ENCODE measurements around the gene WDTC1. TPM values are rescaled to one million over a fixed set of nuclear protein-coding genes. Genes with fewer than 3 reads are reported as not detected.
A peak's percentile ranks its signal among the peaks of the same experiment; 100 is the strongest.

Gene WDTC1
- total RNA-seq, 1 experiment from 2014 or later: 20.1 TPM

GRCh38 chr1:27350663-27351540 is 116.5 kb downstream of the WDTC1 start (continued):
- TF ChIP-seq ZNF532 (CRISPR knock-in tag; IDR thresholded peaks at IDR 0.05; ENCODE audit: borderline replicate concordance): no peak
- TF ChIP-seq FOXJ3 (CRISPR knock-in tag; IDR thresholded peaks at IDR 0.05; ENCODE audit: borderline replicate concordance): no peak
- no peak for TF ChIP-seq ZBTB21 (CRISPR knock-in tag; IDR thresholded peaks at IDR 0.05; ENCODE audit: borderline replicate concordance)
- TF ChIP-seq ZNF671 (CRISPR knock-in tag; IDR thresholded peaks at IDR 0.05): no peak
- TF ChIP-seq NR1H2 (CRISPR knock-in tag; IDR thresholded peaks at IDR 0.05): no peak
- TF ChIP-seq ZNF138 (CRISPR knock-in tag; conservative IDR thresholded peaks at IDR 0.05): peak; percentile 41; the same call in 1 of the 2 replicates
- TF ChIP-seq AFF4 (CRISPR knock-in tag; IDR thresholded peaks at IDR 0.05; ENCODE audit: borderline replicate concordance): 0 out of 2 replicates have a peak, but pooled peaks have one; percentile 51
- no peak for TF ChIP-seq TCF7 (CRISPR knock-in tag; IDR thresholded peaks at IDR 0.05; ENCODE audit: low read depth)
- TF ChIP-seq, protein P1, sequence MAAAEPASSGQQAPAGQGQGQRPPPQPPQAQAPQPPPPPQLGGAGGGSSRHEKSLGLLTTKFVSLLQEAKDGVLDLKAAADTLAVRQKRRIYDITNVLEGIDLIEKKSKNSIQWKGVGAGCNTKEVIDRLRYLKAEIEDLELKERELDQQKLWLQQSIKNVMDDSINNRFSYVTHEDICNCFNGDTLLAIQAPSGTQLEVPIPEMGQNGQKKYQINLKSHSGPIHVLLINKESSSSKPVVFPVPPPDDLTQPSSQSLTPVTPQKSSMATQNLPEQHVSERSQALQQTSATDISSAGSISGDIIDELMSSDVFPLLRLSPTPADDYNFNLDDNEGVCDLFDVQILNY (CRISPR knock-in tag; IDR thresholded peaks at IDR 0.05): 0 out of 2 replicates have a peak, but pooled peaks have one; percentile 52
- peak; percentile 79 for TF ChIP-seq TEAD4 (CRISPR knock-in tag; IDR thresholded peaks at IDR 0.05)
- TF ChIP-seq RELA (CRISPR knock-in tag; IDR thresholded peaks at IDR 0.05; ENCODE audit: borderline replicate concordance): no peak
- TF ChIP-seq ZNF121 (CRISPR knock-in tag; IDR thresholded peaks at IDR 0.05): no peak
- peak; percentile 49; the same call in 1 of the 2 replicates for TF ChIP-seq NFYB (CRISPR knock-in tag; conservative IDR thresholded peaks at IDR 0.05; ENCODE audit: low read depth)
- peak; percentile 28; the same call in 1 of the 2 replicates for TF ChIP-seq ZNF263 (CRISPR knock-in tag; IDR thresholded peaks at IDR 0.05; ENCODE audit: low read depth)
- no peak for TF ChIP-seq SOX15 (CRISPR knock-in tag; IDR thresholded peaks at IDR 0.05)
- no peak for TF ChIP-seq ESRRA (CRISPR knock-in tag; IDR thresholded peaks at IDR 0.05; ENCODE audit: borderline replicate concordance)
- no peak for TF ChIP-seq ZNF416 (CRISPR knock-in tag; IDR thresholded peaks at IDR 0.05)
- no peak for TF ChIP-seq RORB (CRISPR knock-in tag; IDR thresholded peaks at IDR 0.05)
- no peak for TF ChIP-seq NFE2L1 (CRISPR knock-in tag; IDR thresholded peaks at IDR 0.05)
- 0 out of 2 replicates have a peak, but pooled peaks have one; percentile 2 for TF ChIP-seq KAT7 (CRISPR knock-in tag; IDR thresholded peaks at IDR 0.05; ENCODE audit: borderline replicate concordance)
- TF ChIP-seq ZNF317 (CRISPR knock-in tag; IDR thresholded peaks at IDR 0.05; ENCODE audit: borderline replicate concordance, low read depth): 0 out of 2 replicates have a peak, but pooled peaks have one; percentile 16
- TF ChIP-seq ZNF281 (CRISPR knock-in tag; IDR thresholded peaks at IDR 0.05): peak; percentile 49; the same call in 1 of the 2 replicates
- TF ChIP-seq SMAD3 (CRISPR knock-in tag; IDR thresholded peaks at IDR 0.05; ENCODE audit: borderline replicate concordance): peak; percentile 77; the same call in 1 of the 2 replicates
- TF ChIP-seq TEAD1 (CRISPR knock-in tag; IDR thresholded peaks at IDR 0.05): 0 out of 2 replicates have a peak, but pooled peaks have one; percentile 63
- no peak for TF ChIP-seq MLX (CRISPR knock-in tag; IDR thresholded peaks at IDR 0.05)
- TF ChIP-seq MXD4 (CRISPR knock-in tag; IDR thresholded peaks at IDR 0.05; ENCODE audit: borderline replicate concordance): no peak
- peak; percentile 90; the same call in 1 of the 2 replicates for TF ChIP-seq TP53 (CRISPR knock-in tag; IDR thresholded peaks at IDR 0.05)
